Stimulated activated naive CD4-positive, alpha-beta T cell (primary cell): Measurements from ENCODE around the gene FIZ1.
A peak's percentile ranks its signal among the peaks of the same experiment; 100 is the strongest.

Experiments
- DNase-seq, 6 experiments: peaks; one replicate each; lab custom pipeline; 2025; lab: John Stamatoyannopoulos, UW

The FIZ1 gene

DNA sequence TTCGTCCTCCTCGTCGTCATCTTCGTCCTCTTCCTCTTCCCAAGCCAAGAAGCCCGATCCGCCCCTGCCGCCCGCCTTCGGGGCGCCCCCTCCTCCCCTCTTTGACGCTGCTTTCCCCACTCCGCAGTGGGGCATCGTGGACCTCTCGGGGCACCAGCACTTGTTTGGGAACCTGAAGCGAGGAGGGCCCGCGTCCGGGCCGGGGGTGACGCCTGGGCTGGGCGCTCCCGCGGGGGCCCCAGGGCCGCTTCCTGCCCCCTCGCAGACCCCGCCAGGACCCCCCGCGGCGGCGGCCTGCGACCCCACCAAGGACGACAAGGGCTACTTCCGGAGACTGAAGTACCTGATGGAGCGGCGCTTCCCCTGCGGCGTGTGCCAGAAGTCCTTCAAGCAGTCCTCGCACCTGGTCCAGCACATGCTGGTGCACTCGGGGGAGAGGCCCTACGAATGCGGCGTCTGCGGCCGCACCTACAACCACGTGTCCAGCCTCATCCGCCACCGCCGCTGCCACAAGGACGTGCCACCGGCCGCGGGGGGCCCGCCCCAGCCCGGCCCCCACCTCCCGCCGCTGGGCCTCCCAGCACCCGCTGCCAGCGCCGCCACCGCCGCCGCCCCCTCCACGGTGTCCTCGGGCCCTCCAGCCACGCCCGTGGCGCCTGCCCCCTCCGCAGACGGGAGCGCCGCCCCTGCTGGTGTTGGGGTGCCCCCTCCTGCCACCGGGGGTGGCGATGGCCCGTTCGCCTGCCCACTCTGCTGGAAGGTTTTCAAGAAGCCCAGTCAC is 14.8 kb upstream of the FIZ1 start:
- no peak for DNase-seq

DNA sequence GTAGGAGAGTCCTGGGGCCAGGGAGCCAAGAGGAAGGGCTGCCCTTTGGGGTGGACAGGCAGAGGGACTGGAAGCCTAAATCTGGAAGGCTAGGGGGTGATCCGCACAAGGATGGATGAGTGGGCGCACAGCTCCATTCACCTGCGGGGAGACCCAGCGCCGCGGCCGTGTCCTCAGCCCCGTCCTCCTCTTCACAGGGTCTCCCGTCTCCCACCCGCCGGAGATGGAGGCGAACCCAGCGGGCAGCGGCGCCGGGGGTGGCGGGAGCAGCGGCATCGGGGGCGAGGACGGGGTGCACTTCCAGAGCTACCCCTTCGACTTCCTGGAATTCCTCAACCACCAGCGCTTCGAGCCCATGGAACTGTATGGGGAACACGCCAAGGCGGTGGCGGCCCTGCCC is 14.1 kb upstream of the FIZ1 start:
- no peak for DNase-seq

DNA sequence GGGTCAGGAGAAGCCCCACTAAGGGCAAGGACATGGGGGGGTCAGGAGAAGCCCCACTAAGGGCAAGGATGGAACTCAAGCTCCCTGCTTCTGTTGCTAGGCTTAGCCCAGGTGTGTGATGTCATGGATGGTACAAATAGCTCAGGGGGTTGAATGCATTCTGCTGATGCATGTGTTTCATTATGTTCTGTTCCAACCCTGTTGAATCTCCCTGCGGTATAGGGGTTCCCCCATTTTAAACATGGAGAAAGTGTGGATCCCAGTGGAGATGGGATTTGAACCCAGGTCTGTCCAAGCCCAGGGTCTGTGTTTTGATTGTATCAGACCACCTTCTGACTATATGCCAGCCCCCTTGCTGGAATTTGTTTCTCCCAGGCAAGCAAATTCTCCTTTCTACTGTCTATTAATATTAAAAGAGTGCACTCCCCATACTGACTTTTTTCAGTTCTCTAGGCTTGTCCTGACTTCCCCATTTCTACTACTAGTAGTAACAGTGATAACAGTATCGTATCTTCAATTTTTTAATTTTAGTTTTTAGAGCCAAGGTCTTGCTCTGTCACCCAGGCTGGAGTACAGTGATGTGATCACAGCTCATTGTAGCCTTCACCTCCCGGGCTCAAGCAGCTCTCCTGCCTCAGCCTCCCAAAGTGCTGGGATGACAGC is 12.8 kb upstream of the FIZ1 start:
- no peak for DNase-seq

DNA sequence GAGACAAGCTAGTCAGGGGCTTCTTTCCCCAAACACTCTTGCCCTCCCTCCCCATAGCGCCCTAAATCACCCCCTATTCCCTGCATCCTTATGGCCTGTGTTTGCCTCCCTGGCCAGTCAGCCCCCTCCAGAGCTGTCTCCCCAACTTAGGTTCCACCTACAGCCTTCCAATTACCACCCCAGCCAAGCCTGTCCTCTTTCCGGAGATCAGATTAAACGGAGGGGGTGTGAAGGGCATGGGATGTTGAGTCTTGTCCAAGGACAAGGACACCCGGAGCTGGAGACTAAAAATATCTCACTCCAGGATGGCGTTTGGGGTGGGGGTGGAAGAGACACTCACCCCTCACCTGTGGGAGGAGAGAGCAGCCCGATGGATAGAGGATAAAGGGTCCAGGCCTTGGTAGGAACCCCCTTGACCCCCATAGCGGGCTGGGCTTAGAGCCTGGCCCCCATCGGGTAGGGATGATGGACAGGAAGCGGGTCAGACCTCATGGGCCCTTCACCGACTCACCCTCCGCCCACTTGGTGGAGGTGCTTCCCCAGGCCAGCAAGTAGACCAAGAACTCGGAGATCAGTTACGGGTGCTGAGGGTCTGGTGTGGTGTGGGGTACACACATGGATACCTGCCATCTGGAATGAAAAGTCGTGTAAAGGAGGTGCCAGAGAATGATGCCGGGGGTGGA is 12.1 kb upstream of the FIZ1 start:
- DNase-seq, result no peak

DNA sequence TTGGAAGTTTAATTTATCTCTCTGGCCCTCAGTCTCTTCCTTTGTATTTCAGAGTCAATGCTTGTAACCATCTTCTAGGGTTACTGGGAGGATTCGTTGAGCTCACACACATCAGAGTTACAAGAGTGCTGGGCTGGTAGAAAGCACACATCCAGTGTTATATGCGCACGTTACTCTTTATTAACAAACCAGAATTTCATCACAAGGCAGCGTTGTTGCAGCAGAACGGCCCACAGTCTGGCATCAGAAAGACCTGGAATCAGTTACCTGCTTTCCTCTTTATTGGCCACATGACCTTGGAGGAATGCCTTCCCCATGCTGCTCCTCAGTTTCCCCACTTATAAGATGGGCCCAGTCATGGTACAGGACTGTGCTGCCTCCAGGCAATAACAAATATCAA is 10.0 kb upstream of the FIZ1 start:
- DNase-seq, result no peak

DNA sequence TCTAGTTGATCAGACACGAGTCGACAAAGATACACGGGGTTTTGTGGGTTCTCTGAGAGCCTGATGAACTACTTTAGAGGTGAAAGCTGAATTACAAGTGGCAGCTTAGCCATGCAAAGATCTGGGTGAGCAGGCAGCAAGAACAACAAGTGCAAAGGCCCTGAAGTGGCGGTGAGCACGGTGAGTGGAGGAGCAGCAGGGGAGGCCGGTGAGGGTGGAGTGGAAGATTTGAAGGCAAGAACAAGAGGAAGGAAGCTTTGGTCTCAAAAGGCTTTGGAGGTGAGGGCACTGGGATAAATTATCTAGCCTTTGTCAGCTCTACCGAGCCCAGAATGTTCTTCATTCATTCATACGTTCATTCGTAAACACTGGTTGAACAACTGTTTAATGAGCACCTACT is 7.5 kb upstream of the FIZ1 start:
- DNase-seq, result no peak

DNA sequence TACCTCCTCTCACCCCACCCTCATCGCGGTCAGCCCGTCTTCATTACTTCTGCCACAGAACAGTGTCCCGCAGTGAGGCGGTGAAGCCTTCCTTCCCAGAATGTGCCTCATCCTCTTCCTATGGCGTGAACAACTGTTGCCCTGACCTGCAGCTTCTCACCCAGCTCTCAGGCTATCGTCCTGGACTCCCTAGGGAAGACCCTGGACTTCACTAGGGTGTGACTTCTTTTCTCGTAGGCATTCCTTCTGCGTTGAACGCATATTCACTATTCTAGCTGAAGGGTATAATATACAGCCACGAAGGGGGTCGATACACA is 7.1 kb upstream of the FIZ1 start:
- DNase-seq, result no peak

DNA sequence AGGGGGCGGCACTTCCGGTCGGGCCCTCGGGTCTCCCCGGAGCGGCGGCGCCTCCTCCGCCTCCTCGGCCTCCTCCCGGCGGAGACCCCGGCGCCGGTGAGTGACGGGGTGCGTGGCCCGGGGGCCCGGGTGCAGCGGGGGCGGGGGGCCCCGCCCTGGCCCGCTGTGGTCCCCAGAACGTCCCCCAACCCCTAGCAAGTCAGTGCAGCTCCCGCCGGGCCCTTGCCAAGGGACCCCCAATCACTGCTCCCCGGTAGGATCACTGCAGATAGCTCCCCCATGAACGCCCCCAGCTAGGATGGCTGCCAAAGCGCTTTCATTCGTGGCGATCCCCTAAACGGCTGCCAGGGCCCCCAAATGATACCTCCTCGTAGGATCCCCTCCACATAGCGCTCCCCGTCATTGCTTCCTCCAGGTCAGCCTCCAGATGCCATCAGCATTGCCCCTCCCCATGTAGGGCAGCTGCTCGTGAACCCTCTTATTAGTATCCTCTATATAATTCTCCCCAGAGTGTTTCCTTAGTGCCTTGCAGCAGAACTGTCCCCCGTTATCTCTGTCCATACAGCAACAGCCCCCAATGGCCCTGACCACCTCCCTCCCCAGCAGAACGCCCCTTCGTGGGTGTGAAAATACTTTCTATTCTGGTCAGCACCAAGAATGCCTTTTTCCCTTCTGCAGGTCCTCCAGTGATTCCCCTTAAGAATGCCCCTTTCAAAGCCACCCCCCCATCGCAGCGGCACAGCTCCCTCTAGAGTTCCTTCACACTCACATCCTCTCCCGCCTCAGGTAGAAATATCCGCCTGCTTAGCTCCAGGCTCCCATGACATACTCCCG is 6.5 kb upstream of the FIZ1 start, which contains the start of gene ZNF865:
Gene ZNF865, plus strand, starts transcription at position 11 of the 834 bp plus-strand sequence. CDS start 7,972 bp downstream, outside the sequence.
- peak; percentile 50 to 76 (median 62) for DNase-seq

DNA sequence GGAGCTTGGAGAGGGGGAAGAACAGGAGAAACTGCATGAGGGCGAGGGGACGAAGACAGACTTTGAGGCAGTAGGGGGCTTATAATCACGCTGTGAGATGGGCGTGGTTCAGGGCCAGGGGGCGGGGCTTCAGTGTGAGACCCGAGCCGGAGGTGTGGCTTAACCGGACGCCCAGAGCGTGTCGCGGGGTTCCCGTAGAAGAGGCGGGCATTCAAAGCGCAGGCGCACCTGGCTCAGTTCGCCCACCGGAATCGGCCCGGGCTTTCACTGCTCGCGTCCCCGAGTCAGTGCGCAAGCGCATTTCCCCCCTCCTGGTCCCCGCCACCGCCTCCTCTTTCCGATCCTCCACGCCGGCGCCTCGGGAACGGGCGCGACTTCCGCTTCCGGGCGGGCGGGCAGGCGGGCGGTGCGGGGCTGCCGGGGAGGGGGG is 5.9 kb upstream of the FIZ1 start:
- DNase-seq, result peak; percentile 92 to 98 (median 96)

DNA sequence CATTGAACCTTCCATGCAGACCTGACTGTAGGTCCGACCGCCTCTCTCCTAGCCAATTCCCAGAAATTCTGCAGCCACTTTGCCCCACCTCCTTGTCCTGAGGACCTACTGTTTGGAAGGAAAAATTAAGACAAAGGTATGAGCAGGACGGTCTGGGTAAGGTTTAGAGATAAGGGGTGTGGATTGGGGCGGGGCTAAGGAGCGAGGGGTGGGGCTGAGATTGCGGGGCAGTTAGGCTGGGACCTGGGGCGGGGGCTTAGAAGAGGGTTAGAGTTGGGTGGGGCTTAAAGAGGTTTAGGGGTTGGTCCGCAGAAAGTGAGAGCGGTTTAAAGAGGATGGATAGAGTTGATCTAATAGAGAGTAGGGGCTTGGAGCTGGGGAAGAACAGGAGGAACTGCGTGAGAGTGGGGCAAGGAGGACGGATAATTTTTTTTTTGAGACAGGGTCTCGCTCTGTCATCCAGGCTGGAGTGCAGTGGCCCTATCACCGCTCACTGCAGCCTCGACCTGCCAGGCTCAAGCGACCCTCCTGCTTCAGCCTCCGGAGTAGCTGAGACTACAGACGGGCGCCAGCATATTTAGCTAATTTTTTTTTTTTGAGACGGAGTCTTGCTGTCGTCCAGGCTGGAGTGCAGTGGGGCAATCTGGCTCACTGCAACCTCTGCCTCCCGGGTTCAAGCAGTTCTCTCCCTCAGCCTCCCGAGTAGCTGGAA is 4.4 kb upstream of the FIZ1 start:
- no peak for DNase-seq

DNA sequence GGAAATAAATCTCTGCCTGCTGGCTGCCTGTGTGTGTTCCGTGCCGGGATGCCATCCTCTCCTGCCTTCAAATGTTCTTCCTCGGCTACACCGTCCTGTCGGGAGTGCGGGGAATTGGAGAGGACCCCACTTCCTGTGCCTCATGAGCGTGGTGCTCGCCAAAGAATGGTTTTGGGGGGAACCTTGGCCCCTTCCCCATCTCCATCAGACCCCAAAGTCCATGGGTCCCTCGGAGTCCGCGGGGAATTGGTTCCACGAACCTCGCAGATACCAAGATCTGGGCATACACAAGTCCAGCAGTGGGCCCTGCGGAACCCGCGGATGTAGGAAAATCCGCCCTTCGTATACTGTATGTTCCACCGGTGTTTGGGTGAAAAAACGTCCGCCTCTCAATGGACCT is 3.8 kb upstream of the FIZ1 start:
- no peak for DNase-seq

DNA sequence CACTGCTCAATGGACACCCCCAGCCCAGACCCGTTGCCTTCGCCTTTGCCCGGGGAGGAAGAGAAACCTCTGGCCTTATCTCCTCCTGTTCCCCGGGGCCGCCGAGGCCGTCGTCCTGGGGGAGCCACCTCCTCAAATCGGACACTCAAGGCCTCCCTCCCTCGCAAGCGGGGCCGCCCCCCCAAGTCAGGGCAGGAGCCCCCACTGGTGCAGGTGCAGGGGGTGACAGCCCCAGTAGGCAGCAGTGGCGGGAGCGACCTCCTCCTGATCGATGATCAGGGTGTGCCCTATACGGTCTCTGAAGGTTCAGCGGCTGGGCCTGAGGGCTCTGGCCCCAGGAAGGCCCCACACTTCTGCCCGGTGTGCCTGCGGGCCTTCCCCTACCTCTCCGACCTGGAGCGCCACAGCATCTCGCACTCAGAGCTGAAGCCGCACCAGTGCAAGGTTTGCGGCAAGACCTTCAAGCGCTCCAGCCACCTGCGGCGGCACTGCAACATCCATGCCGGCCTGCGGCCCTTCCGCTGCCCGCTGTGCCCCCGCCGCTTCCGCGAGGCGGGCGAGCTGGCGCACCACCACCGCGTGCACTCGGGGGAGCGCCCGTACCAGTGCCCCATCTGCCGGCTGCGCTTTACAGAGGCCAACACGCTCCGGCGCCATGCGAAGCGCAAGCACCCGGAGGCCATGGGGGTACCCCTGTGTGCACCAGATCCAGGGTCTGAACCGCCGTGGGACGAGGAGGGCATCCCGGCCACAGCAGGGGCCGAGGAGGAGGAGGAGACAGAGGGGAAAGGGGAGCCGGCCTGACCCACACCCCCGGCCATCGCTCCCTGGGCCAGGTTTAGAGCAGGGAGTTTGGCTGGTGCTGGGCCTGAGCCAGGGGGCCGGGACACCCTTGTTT is 3.0 kb upstream of the FIZ1 start:
- no peak for DNase-seq

DNA sequence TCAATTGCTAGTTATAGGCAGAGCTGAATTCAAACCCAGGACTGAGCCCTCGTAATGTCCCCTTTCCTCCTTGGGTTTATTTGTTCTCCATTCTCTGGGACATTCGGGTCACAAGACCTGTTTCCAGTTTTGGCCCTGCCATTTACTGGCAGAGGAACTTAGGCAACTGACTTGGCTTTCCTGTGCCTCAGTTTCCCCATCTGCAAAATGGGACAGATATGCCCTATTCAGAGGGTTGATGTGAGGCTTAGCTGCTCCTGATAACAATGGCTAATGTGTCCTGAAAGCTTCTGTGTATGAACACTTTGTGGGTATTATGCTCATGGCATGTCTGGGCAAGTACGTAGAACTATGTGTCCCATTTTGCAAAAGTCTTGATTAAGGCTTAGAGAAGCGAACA is 1.8 kb upstream of the FIZ1 start:
- DNase-seq, result no peak

DNA sequence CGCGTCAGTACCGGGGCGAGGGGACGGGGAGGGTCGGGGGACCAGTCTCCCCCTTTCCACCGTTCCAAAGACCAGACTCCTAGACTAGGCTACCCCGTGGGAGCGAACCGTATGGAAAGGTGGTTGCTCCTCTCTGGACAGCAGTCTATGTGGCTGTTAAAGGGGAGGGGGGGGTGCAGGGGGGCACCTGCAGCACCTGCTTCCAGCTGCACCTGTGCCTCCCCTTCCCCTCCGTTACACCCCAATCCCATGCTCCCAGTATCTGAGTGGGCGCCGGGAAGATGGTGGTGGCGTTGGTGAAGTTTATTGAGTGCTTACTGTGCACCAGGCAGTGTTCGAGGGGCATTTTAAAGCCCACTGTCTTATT is 1.3 kb upstream of the FIZ1 start:
- no peak for DNase-seq

DNA sequence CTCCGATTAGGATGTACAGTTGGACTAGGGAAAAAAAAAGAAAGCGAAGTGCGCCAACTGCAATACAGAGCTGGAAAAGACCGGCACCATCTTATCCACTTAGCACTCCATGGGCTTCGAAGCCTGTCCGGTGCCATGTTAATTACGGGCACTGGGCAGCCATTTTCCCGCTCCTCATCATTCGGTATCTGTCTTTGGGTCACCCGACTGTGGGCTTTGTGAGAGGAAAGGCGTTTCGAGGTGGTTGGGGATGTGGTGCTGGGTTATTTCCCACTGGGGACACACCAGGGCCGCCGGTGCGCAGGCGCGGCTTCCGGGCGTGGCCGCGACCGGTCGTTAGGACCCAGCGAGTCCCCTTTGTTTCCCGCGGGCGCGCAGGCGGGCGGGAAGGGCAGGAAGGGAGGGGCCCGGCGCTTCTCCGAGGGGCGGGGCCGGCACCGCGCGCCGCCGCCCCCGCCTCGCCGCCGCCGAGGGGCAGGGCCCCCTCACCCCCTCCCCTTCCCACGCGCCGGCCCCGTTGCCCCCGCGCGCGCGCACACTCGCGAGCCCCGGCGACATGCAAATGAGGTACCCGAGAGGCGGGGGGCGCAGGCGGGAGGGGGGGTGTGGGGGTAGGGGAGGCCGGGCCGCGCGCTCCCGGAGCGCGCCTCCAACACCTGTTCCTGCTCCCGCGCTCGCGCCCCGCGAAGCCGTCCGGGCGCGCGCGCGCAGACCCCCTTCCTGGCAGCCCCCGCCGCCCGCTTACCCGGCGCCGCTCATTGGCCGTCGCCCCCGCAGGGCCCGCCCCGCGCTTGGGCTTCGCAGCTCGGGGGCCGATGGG is 735 bp upstream of the FIZ1 start, which contains the start of gene ZNF524:
Gene ZNF524, plus strand, starts transcription at position 447 of the 820 bp plus-strand sequence. CDS start 1,825 bp downstream, outside the sequence.
- DNase-seq, result peak; percentile 88 to 99 (median 91)

DNA sequence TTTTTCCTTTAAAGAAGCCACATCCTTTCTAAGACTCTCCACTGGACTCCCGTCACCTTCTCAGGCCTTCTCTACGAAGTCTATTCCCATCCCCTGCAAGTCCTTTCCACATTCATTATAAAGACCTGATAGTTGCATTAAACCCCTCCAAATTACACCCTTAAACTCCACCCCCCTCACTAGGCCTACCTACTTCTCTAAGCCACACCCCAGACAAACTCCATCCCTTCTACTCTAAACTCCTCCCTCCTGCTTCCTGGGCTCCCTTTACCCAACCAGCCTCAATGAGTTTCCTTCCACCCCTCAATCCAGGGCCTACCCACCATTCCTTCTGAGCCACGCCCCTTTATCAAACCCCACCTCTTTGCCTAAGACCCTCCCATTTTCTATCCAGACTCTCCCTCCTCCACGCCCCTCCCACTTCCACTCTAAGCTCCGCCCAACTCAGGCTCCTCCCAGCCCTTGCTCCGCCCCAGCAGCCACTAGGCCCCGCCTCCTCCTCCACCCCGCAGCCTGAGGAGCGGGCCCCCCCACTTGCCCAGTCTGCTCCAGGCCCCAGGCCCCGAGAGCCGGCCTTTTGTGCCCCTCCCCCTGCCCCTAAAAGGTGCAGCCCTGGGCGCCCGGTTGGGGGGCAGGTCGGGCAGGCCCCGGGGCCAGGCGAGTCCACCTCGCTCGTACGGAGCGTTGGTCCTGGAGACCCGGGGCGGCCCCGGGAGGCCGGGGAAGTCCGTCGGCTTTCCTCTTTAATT is 424 bp downstream of the FIZ1 start:
- DNase-seq, result peak; percentile 88 to 98 (median 94)

DNA sequence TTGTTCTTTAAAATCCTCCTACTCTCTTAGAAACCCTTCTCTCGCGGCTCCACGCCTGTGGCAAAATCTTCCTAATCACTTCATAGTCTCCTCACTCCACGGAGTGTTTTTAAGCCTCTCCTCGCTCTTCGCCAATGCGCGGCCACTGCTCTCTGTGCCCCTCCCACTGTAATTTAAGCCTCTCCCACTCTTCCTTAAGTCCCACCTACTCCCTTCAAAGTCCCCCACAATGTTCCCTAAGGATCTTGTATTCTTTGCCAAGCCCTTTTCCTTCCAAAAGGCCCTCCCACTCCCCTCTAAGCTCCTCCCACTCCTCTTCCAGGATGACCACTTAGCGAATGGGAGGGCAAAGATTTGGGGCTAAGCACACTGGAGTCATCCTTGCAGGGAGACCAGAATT is 1.3 kb downstream of the FIZ1 start:
- DNase-seq, result no peak

DNA sequence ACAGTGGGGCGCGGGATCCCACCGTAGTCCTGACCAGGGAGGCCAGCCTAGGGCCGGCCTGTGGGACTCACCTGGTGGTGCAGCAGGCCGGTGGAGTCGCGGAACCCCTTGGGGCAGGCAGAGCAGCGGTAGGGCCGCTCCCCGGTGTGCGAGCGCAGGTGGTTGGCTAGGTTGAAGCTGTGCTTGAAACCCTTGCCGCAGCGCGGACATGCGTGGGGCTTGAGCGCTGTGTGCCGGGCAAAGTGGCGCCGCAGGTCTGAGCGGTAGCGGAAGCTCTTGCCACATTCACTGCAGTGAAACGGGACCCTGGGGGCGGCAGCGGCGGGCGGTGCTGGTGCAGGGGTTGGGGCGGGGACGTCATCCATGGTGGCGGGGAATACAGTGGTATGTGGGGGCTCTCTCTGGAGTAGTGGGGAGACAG is 1.8 kb downstream of the FIZ1 start:
- DNase-seq, result no peak

DNA sequence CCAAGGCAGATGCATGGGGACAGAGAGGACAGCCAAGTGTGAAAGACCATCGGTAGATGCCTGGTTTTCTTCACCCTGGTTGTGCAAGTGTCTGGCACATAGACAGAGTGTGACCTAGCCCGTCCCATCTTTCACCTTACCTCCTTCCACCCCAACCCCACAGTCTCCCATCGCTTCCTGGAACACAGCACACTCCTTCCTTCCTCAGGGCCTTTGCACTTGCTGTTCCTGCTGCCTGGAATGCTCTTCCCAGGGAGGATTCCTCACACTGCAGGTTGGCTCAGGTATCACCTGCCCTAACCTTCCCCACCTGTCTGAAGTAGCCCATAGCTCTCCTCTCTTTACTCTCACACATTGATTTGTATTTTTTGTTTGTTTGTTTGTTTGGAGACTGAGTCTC is 3.0 kb downstream of the FIZ1 start:
- no peak for DNase-seq
